NCI-H2171 treated with DMSO at 0.1 percent for 48 hours (cell line): ENCODE measurements around the gene SPEM2.
"Not testable (repeated sequence)": the region's sequence is repeated elsewhere in the genome, so short reads cannot be mapped to it uniquely, and the experiment has no call there.

Experiments
- DNase-seq: peaks from one replicate; lab custom pipeline; 2025; lab: John Stamatoyannopoulos, UW

Gene SPEM2

GRCh38 chr17:7474767-7475166, 49.4 kb downstream of the SPEM2 start:
- not testable (repeated sequence) for DNase-seq

- DNase-seq, result no peak
These were observed 50.5 kb downstream of the SPEM2 start for GRCh38 chr17:7475764-7476422.

GRCh38 chr17:7476494-7476893, 51.1 kb downstream of the SPEM2 start:
- DNase-seq, result no peak

GRCh38 chr17:7476951-7477350, 51.5 kb downstream of the SPEM2 start:
- DNase-seq, result no peak
